SK-N-SH (cell line): ENCODE measurements around the gene NOL4L.
"Not testable (repeated sequence)": the region's sequence is repeated elsewhere in the genome, so short reads cannot be mapped to it uniquely, and the experiment has no call there.

Source experiments
- EP300 ChIP-seq, 2 experiments: IDR thresholded peaks; 2 replicates each; pipeline versions ENCODE4 v1.4.0 to v1.6.1; 2012; ENCODE audit warnings: borderline replicate concordance in 1 of 2, low read depth in 1 of 2, low read length in 1 of 2
- RAD21 ChIP-seq: IDR thresholded peaks from 2 replicates; pipeline ENCODE4 v1.6.1; 2012; ENCODE audit warnings: mild to moderate bottlenecking, low read length
- RXRA ChIP-seq: IDR thresholded peaks from 2 replicates; pipeline ENCODE4 v1.4.0; 2012; ENCODE audit warnings: low read depth, mild to moderate bottlenecking, borderline replicate concordance

- TF ChIP-seq EP300 (IDR thresholded peaks at IDR 0.05; ENCODE audit: borderline replicate concordance in 1 of 2, low read depth in 1 of 2, low read length in 1 of 2); RXRA; RAD21: not testable (repeated sequence)
Measured at GRCh38 chr20:32592616-32593015, 7.5 kb upstream of the NOL4L start.
